Mesenchymal stem cell (in vitro differentiated cells and primary cell): ENCODE results near the gene SYS1.
A peak's percentile ranks its signal among the peaks of the same experiment; 100 is the strongest.

Experiments
- DNase-seq: peaks from one replicate; pipeline ENCODE4 v3.0.0-alpha.2; 2013
- H2AFZ ChIP-seq: one replicate; pipeline ENCODE4 v1.6.1; 2013; ENCODE audit warnings: low read depth, mild to moderate bottlenecking, control low read depth, inconsistent platforms, low read length, moderate library complexity
- H2AK5ac ChIP-seq: 2 replicates; pipeline ENCODE4 v1.6.1; 2013; ENCODE audit warnings: low read length, moderate library complexity, mild to moderate bottlenecking, inconsistent platforms; ENCODE audit not compliant: severe bottlenecking
- H2BK120ac ChIP-seq: one replicate; pipeline ENCODE4 v1.6.1; 2013; ENCODE audit warnings: low read depth, mild to moderate bottlenecking, inconsistent platforms, low read length, moderate library complexity
- H2BK12ac ChIP-seq, 2 experiments: one replicate each; pipeline ENCODE4 v1.6.1; 2013; ENCODE audit warnings: inconsistent platforms in 2 of 2, low read length in 2 of 2, mild to moderate bottlenecking in 2 of 2, moderate library complexity in 2 of 2, control low read depth in 1 of 2
- H2BK15ac ChIP-seq: one replicate; pipeline ENCODE4 v1.6.1; 2013; ENCODE audit warnings: mild to moderate bottlenecking, low read depth, inconsistent platforms; ENCODE audit not compliant: poor library complexity, severe bottlenecking
- H2BK5ac ChIP-seq: 2 replicates; pipeline ENCODE4 v1.6.1; 2013; ENCODE audit warnings: low read depth, mild to moderate bottlenecking, low read length, control low read depth, inconsistent platforms; ENCODE audit not compliant: poor library complexity, severe bottlenecking
- H3K14ac ChIP-seq, 2 experiments: one replicate each; pipeline ENCODE4 v1.6.1; 2013; ENCODE audit warnings: inconsistent platforms in 2 of 2, low read length in 2 of 2, control low read depth in 1 of 2, mild to moderate bottlenecking in 1 of 2, moderate library complexity in 1 of 2
- H3K18ac ChIP-seq, 2 experiments: one replicate each; pipeline ENCODE4 v1.6.1; 2013; ENCODE audit warnings: inconsistent platforms in 2 of 2, low read length in 2 of 2, control low read depth in 1 of 2, low read depth in 1 of 2, mild to moderate bottlenecking in 1 of 2
- H3K23ac ChIP-seq, 2 experiments: one replicate each; pipeline ENCODE4 v1.6.1; 2013; ENCODE audit warnings: inconsistent platforms in 2 of 2, low read length in 2 of 2, mild to moderate bottlenecking in 2 of 2, moderate library complexity in 2 of 2, control low read depth in 1 of 2
- H3K27ac ChIP-seq: 2 replicates; pipeline ENCODE4 v1.5.1; 2013; ENCODE audit warnings: mild to moderate bottlenecking, moderate library complexity, low read length, control low read depth, inconsistent platforms; ENCODE audit not compliant: poor library complexity, severe bottlenecking
- H3K27me3 ChIP-seq, 2 experiments: 2 replicates each; pipeline versions ENCODE4 v1.6.1 to v1.7.0; 2013; ENCODE audit warnings: low read length in 2 of 2, mild to moderate bottlenecking in 2 of 2, moderate library complexity in 2 of 2, control low read depth in 1 of 2, inconsistent platforms in 1 of 2; ENCODE audit not compliant: control insufficient read depth in 1 of 2, insufficient read depth in 1 of 2
- H3K36me3 ChIP-seq, 2 experiments: 2 replicates each; pipeline versions ENCODE4 v1.6.1 to v1.7.0; 2013; ENCODE audit warnings: low read length in 2 of 2, control low read depth in 1 of 2, inconsistent platforms in 1 of 2, low read depth in 1 of 2, mild to moderate bottlenecking in 1 of 2; ENCODE audit not compliant: insufficient read depth in 2 of 2, control insufficient read depth in 1 of 2
- H3K4ac ChIP-seq, 2 experiments: one replicate each; pipeline ENCODE4 v1.6.1; 2013; ENCODE audit warnings: inconsistent platforms in 2 of 2, low read length in 2 of 2, mild to moderate bottlenecking in 2 of 2, moderate library complexity in 2 of 2, control low read depth in 1 of 2, low read depth in 1 of 2
- H3K4me1 ChIP-seq: 2 replicates; pipeline ENCODE4 v1.6.1; 2013; ENCODE audit warnings: low read depth, low read length, control low read depth; ENCODE audit not compliant: control insufficient read depth, insufficient read depth
- H3K4me2 ChIP-seq: 2 replicates; pipeline ENCODE4 v1.6.1; 2013; ENCODE audit warnings: low read length, mild to moderate bottlenecking, inconsistent platforms; ENCODE audit not compliant: poor library complexity, severe bottlenecking
- H3K4me3 ChIP-seq, 2 experiments: 2 replicates each; pipeline versions ENCODE4 v1.5.1 to v1.7.0; 2013; ENCODE audit warnings: low read length in 2 of 2, mild to moderate bottlenecking in 2 of 2, control low read depth in 1 of 2, low read depth in 1 of 2; ENCODE audit not compliant: insufficient read depth in 1 of 2
- H3K79me1 ChIP-seq: replicated peaks from 2 replicates; pipeline ENCODE4 v1.6.1; 2013; ENCODE audit warnings: mild to moderate bottlenecking, control low read depth, low read length, inconsistent platforms; ENCODE audit not compliant: poor library complexity, severe bottlenecking
- H3K9ac ChIP-seq: 2 replicates; pipeline ENCODE4 v1.7.0; 2013; ENCODE audit warnings: mild to moderate bottlenecking, low read length, moderate library complexity
- H3K9me3 ChIP-seq: 2 replicates; pipeline ENCODE4 v1.7.0; 2013; ENCODE audit warnings: mild to moderate bottlenecking, low read length; ENCODE audit not compliant: control insufficient read depth
- H4K8ac ChIP-seq: one replicate; pipeline ENCODE4 v1.6.1; 2013; ENCODE audit warnings: inconsistent platforms, mild to moderate bottlenecking, low read length, moderate library complexity
- H4K91ac ChIP-seq: one replicate; pipeline ENCODE4 v1.6.1; 2013; ENCODE audit warnings: mild to moderate bottlenecking, low read length, inconsistent platforms
- WGBS: methylation state at CpG from one replicate; pipeline ENCODE4 v1.1.7; 2013; ENCODE audit warnings: mixed read lengths; 5-methylcytosine and 5-hydroxymethylcytosine counted together

Gene SYS1

DNA sequence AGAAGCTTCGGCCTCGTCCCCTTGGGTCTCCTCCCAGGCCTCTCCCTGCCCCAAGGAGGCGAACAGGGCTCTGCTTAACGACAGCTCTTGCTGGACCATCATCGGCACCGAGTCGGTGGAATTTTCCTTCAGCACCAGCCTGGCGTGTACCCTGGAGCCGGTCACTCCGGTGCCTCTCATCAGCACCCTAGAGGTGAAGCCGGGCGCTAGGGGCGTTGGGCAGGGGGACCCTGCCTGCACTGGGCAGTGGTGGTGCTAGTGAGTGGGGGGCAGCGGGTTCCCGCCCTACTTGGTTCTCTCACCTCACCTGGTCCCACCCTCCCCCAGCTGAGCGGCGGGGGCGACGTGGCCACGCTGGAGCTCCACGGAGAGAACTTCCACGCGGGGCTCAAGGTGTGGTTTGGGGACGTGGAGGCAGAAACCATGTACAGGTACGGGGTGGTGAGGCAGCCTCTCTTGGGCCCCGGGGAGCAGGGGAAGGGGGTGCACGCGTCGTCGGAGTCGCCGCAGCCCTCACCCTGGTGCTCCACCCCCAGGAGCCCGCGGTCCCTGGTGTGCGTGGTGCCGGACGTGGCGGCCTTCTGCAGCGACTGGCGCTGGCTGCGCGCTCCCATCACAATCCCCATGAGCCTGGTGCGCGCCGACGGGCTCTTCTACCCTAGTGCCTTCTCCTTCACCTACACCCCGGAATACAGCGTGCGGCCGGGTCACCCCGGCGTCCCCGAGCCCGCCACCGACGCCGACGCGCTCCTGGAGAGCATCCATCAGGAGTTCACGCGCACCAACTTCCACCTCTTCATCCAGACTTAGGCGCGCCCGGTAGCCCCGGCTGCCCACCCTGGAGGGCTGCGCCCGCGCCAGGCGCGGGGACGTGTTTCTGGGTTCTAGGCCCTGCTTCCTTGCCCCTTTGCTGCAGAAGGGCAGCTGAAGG, 46.5 kb upstream of the SYS1 start:
- H3K4me2 ChIP-seq: no peak overlapping the region
- no peaks in the 10 kb centered on the region for H3K9me3 ChIP-seq
- no peak overlapping the region for H2AFZ ChIP-seq
- peak overlapping the region in 1 of 2 experiments; percentile 41 for H3K4me3 ChIP-seq
- H4K91ac ChIP-seq: no peak overlapping the region
- H3K18ac ChIP-seq: no peak overlapping the region
- H4K8ac ChIP-seq: no peak overlapping the region
- peaks cover 12 to 61% of the 10 kb centered on the region in 2 experiments for H3K27me3 ChIP-seq
- no peak overlapping the region for H2AK5ac ChIP-seq
- H2BK5ac ChIP-seq: no peak overlapping the region
- no peak overlapping the region for H3K4ac ChIP-seq
- DNase-seq: no peak
- H2BK120ac ChIP-seq: no peak overlapping the region
- H3K14ac ChIP-seq: no peak overlapping the region
- H3K27ac ChIP-seq: no peak overlapping the region
- WGBS: 93% methylated on average over 66 of the region's 71 CpGs
- H2BK15ac ChIP-seq: no peak overlapping the region
- H3K36me3 ChIP-seq: peaks cover 0 to 4% of the 10 kb centered on the region in 2 experiments
- H3K79me1 ChIP-seq: no peaks in the 10 kb centered on the region
- H3K9ac ChIP-seq: no peak overlapping the region
- H3K23ac ChIP-seq: no peak overlapping the region
- peaks cover 4% of the 10 kb centered on the region for H3K4me1 ChIP-seq
- no peak overlapping the region for H2BK12ac ChIP-seq

DNA sequence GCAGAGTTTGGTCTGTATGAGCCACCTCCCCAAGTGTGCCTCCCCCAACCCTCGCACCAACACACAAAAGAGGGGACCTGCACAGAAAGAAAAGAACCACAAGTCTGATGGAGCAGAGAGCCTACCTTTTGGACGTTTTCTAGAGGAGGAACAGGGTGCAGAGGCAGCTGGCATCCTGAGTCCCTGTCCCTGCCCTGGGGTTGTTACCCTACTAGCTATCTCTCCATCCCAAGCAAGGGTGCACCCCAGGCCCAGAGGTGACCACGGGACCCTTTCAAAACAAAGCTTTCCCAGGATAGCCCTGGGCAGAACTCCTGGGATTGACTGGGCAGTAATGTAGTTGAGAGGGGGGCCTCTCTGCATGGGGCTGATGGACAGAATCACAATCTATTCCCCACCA, 45.1 kb upstream of the SYS1 start:
- no peak overlapping the region for H3K27ac ChIP-seq
- H2BK120ac ChIP-seq: no peak overlapping the region
- no peak overlapping the region for H2AK5ac ChIP-seq
- H3K14ac ChIP-seq: no peak overlapping the region
- no peak overlapping the region for H3K4me3 ChIP-seq
- H3K23ac ChIP-seq: no peak overlapping the region
- H3K9ac ChIP-seq: no peak overlapping the region
- H3K4me1 ChIP-seq: peaks cover 2% of the 10 kb centered on the region
- no peak overlapping the region for H2AFZ ChIP-seq
- no peak for DNase-seq
- H3K4ac ChIP-seq: no peak overlapping the region
- H3K27me3 ChIP-seq: peaks cover 12 to 47% of the 10 kb centered on the region in 2 experiments
- no peaks in the 10 kb centered on the region for H3K79me1 ChIP-seq
- H3K4me2 ChIP-seq: no peak overlapping the region
- no peak overlapping the region for H3K18ac ChIP-seq
- H2BK12ac ChIP-seq: no peak overlapping the region
- no peak overlapping the region for H4K91ac ChIP-seq
- H3K36me3 ChIP-seq: peaks cover 0 to 4% of the 10 kb centered on the region in 2 experiments
- no peak overlapping the region for H4K8ac ChIP-seq
- WGBS: 59% methylated on average over 2 of the region's 3 CpGs
- no peak overlapping the region for H2BK15ac ChIP-seq
- no peak overlapping the region for H2BK5ac ChIP-seq
- no peaks in the 10 kb centered on the region for H3K9me3 ChIP-seq

DNA sequence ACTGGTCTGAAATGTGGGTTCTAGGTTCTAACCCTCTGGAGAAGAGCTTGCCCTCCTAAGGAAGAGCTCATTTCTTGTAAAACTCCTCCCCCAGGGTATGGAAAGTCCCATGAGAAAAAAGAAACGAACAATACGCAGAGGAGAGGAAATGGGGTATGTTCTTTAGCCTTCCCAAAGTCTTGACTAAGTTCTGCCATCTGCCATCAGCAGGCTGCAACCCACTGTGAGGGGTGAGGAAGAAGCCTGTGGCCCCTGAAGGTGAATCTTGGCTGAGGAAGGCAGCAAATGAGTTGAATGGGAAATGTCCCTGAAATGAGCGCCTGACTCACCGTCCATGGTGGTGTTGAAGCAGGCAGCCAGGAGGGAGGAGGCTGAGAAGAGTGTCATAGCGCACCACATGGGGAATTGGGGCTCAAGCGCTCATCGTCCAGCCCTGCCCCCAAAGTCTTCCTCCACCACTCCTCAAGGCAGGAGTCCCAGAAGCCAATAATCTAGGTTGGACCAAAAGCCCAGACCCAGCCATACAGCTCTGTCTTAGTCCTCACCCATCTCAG, 44.5 kb upstream of the SYS1 start:
- no peak overlapping the region for H2AK5ac ChIP-seq
- peaks cover 0 to 4% of the 10 kb centered on the region in 2 experiments for H3K36me3 ChIP-seq
- peaks cover 12 to 41% of the 10 kb centered on the region in 2 experiments for H3K27me3 ChIP-seq
- no peak overlapping the region for H3K9ac ChIP-seq
- no peak overlapping the region for H4K91ac ChIP-seq
- WGBS: 82% methylated on average over 7 of the region's 7 CpGs
- no peak overlapping the region for H3K18ac ChIP-seq
- no peak overlapping the region for H2BK5ac ChIP-seq
- H3K9me3 ChIP-seq: no peaks in the 10 kb centered on the region
- no peak overlapping the region for H3K27ac ChIP-seq
- no peak overlapping the region for H3K4me3 ChIP-seq
- no peak overlapping the region for H3K23ac ChIP-seq
- H3K14ac ChIP-seq: no peak overlapping the region
- no peak for DNase-seq
- H3K4me1 ChIP-seq: peaks cover 2% of the 10 kb centered on the region
- no peak overlapping the region for H3K4me2 ChIP-seq
- no peak overlapping the region for H2AFZ ChIP-seq
- H2BK120ac ChIP-seq: no peak overlapping the region
- H4K8ac ChIP-seq: no peak overlapping the region
- no peak overlapping the region for H2BK15ac ChIP-seq
- no peak overlapping the region for H2BK12ac ChIP-seq
- H3K79me1 ChIP-seq: no peaks in the 10 kb centered on the region
- no peak overlapping the region for H3K4ac ChIP-seq

DNA sequence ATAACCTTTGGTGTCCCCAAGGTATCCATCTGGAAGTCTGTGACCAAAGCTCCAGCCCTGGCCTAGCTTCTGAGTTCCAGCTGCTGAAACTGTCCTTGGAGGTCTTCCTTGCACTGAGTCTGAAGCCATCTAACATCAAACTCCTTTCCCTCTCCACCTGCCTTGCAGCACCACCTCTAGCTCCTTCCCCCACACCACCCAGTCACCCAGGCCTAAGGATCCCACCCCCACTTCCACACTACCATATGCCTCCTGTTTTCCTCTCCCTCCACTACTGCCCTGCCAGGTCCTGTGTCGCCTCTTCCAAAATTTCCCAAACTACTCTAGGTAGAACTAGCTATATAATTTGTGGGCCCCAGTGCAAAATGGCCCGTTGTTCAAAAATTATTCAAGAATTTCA, 44.0 kb upstream of the SYS1 start:
- H2BK15ac ChIP-seq: no peak overlapping the region
- no peak overlapping the region for H3K4me3 ChIP-seq
- H3K79me1 ChIP-seq: no peaks in the 10 kb centered on the region
- no peak overlapping the region for H3K4me2 ChIP-seq
- peaks cover 2% of the 10 kb centered on the region for H3K4me1 ChIP-seq
- H3K18ac ChIP-seq: no peak overlapping the region
- H3K27ac ChIP-seq: no peak overlapping the region
- peaks cover 0 to 2% of the 10 kb centered on the region in 2 experiments for H3K36me3 ChIP-seq
- no peak overlapping the region for H4K91ac ChIP-seq
- 92% methylated on average over 2 of the region's 2 CpGs for WGBS
- H2AK5ac ChIP-seq: no peak overlapping the region
- H4K8ac ChIP-seq: peak overlapping the region; percentile 8
- H3K14ac ChIP-seq: no peak overlapping the region
- H2BK5ac ChIP-seq: no peak overlapping the region
- H2BK120ac ChIP-seq: no peak overlapping the region
- no peaks in the 10 kb centered on the region for H3K9me3 ChIP-seq
- H3K9ac ChIP-seq: no peak overlapping the region
- H2BK12ac ChIP-seq: no peak overlapping the region
- no peak overlapping the region for H3K4ac ChIP-seq
- no peak overlapping the region for H2AFZ ChIP-seq
- H3K27me3 ChIP-seq: peaks cover 12 to 36% of the 10 kb centered on the region in 2 experiments
- DNase-seq: no peak
- H3K23ac ChIP-seq: no peak overlapping the region
